GM12878 (cell line): ENCODE measurements around the gene ANKRD13D. TPM values are rescaled to one million over a fixed set of nuclear protein-coding genes. Genes with fewer than 3 reads are reported as not detected.

Experiments used
- BHLHE40 ChIP-seq, 2 experiments: fragments of 450-650 bp in 1 of 2; IDR thresholded peaks; 2 replicates each; pipeline ENCODE4 v1.6.1; 2011 to 2017; ENCODE audit warnings: low read depth in 2 of 2, borderline replicate concordance in 1 of 2, improper control_type of control experiment in 1 of 2, low read length in 1 of 2, mild to moderate bottlenecking in 1 of 2
- CEBPZ ChIP-seq: fragments of 150-350 bp; IDR thresholded peaks from 2 replicates; pipeline ENCODE4 v1.6.1; 2016; ENCODE audit warnings: low read depth, low read length
- CHD1 ChIP-seq: IDR thresholded peaks from 2 replicates; pipeline ENCODE4 v1.6.1; 2012; ENCODE audit warnings: low read depth, low read length, improper control_type of control experiment
- RB1 ChIP-seq: fragments of 450-650 bp; formaldehyde crosslinking; IDR thresholded peaks from 2 replicates; pipeline ENCODE4 v1.6.1; 2017; ENCODE audit warnings: mild to moderate bottlenecking, borderline replicate concordance
- RELB ChIP-seq: fragments of 450-650 bp; IDR thresholded peaks from 2 replicates; pipeline ENCODE4 v1.6.1; 2017; ENCODE audit warnings: low read depth, mild to moderate bottlenecking, moderate library complexity
- SREBF2 ChIP-seq: IDR thresholded peaks from 2 replicates; pipeline ENCODE4 v1.6.1; 2012; ENCODE audit warnings: mild to moderate bottlenecking, low read length
- SUZ12 ChIP-seq: fragments of 200-600 bp; sonication (generic); IDR thresholded peaks from one replicate; pipeline ENCODE4 v1.6.1; 2018; ENCODE audit warnings: antibody characterized with exemption, mild to moderate bottlenecking; ENCODE audit not compliant: unreplicated experiment
- USF2 ChIP-seq: IDR thresholded peaks from 2 replicates; pipeline ENCODE4 v1.6.1; 2011; ENCODE audit warnings: low read depth, low read length, improper control_type of control experiment, borderline replicate concordance
- YY1 ChIP-seq: IDR thresholded peaks from 2 replicates; pipeline ENCODE4 v1.6.1; 2011; ENCODE audit warnings: low read depth, mild to moderate bottlenecking, low read length
- polyA plus RNA-seq, 11 experiments: library from polyadenylated mRNA; depleted of rRNA in 4 of 11; unstranded in 6 of 11; stranded (reverse) in 5 of 11; fragments of >200 nt; fragmentation: Nextera tagmentation in 4 of 11; fragmentation: Illumina TruSeq in 1 of 11; extraction: Ambion mirVana in 4 of 11; extraction: Trizol in 1 of 11; gene quantifications; 1 replicate in 1 of 11; 2 replicates in 10 of 11; pipeline versions ENCODE4 v1.2.1 to v1.2.3, GENCODE V29; 2011 to 2016; ENCODE audit warnings: inconsistent platforms in 2 of 11, missing spikeins in 2 of 11, low read depth in 1 of 11
- total RNA-seq, 4 experiments: library from RNA; depleted of rRNA in 3 of 4; stranded (reverse); fragments of >200 nt in 3 of 4; fragmentation: Illumina TruSeq in 1 of 4; extraction: Trizol in 1 of 4; gene quantifications; 2 replicates each; pipeline versions ENCODE4 v1.2.1 to v1.2.3, GENCODE V29; 2013 to 2021

The ANKRD13D gene
- total and polyA plus RNA-seq, 10 of the 15 experiments (the other 5 are each of a cell fraction or from before 2014, with no cell fraction given): 2.0 to 56.2 (median 21.4) TPM

- TF ChIP-seq RELB: no peak
- no peak for TF ChIP-seq CEBPZ
- no peak for TF ChIP-seq RB1
- no peak for TF ChIP-seq BHLHE40 (IDR thresholded peaks at IDR 0.05; ENCODE audit: borderline replicate concordance in 1 of 2, low read depth in 2 of 2, low read length in 1 of 2)
- TF ChIP-seq SUZ12: no peak
- TF ChIP-seq YY1: no peak
- no peak for TF ChIP-seq SREBF2
- no peak for TF ChIP-seq USF2
- TF ChIP-seq CHD1: no peak
Observed at GRCh38 chr11:67320011-67320410, 30.9 kb downstream of the ANKRD13D start (continued).
